GM10847 (cell line): ENCODE results near the gene SLFN5.

Experiments
- POLR2A ChIP-seq: IDR thresholded peaks from 2 replicates; pipeline ENCODE4 v1.6.1; 2011; ENCODE audit not compliant: insufficient read length; ENCODE audit errors: extremely low read depth

Gene SLFN5

DNA sequence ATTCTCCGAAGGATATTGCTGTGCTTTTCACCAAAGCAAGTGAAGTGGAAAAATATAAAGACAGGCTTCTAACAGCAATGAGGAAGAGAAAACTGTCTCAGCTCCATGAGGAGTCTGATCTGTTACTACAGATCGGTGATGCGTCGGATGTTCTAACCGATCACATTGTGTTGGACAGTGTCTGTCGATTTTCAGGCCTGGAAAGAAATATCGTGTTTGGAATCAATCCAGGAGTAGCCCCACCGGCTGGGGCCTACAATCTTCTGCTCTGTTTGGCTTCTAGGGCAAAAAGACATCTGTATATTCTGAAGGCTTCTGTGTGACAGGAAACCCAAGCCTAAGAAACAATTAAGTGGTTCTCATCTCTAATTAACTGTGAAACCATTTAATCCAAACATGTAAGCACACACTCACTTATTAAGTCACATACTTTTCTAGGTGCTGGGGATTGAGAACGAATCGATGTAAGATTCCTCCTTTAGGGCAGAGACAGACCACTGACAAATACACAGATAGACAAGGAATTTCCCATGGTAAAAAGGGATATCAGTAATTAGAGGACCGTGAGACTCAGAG lies 22.8 kb downstream of the SLFN5 start:
- no peak for TF ChIP-seq POLR2A

DNA sequence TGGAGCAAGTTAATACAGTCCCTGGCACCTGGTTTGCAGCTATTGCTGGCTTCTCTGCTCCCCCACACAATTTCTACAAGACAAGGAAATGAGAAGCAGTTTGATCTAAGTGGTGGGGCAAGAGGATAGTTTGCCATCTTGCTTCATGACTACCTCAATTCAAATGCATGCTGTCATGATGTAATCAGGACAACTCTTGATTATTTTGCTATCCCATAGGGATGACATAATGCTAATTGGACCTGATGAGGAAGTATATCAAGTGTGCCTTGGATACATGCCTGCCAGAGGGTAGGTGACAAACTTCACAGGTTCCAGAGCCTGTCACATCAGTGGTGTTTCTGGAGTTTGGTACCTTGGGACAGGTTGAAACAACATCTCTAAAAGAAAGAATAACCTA lies 40.9 kb downstream of the SLFN5 start:
- TF ChIP-seq POLR2A, result no peak

- TF ChIP-seq POLR2A, result no peak
Measured at GRCh38 chr17:35284955-35285354, 42.1 kb downstream of the SLFN5 start.

DNA sequence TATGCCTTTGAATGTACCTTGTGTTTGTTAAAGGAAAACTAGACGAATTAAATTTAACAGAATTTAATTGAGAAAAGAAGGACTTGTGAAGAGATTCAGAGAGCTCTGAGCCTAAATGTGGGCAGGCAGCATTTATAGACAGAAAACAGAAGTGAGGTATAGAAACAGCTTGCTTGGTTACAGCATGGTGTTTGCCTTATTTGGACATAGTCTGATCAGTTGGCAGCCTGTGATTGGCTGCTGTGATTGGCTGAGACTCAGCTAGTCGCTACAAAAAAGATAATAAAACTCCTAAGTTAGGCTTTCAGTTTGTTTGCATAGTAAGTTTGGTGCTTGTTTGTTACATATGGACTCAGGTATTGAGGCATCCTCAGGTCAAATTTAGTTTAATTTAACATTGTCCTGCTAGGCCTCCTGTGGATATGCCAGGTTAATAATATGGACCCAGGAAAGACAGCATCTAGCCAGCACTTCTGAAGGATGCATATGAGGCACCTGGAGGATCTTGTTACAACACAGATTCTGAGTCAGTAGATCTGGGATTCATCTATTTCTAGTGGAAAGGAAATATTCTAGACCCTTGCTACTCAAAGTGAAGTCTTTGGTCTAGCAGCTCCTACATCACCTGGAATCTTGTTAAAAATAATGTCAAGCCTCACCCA lies 43.4 kb downstream of the SLFN5 start:
- TF ChIP-seq POLR2A, result no peak

DNA sequence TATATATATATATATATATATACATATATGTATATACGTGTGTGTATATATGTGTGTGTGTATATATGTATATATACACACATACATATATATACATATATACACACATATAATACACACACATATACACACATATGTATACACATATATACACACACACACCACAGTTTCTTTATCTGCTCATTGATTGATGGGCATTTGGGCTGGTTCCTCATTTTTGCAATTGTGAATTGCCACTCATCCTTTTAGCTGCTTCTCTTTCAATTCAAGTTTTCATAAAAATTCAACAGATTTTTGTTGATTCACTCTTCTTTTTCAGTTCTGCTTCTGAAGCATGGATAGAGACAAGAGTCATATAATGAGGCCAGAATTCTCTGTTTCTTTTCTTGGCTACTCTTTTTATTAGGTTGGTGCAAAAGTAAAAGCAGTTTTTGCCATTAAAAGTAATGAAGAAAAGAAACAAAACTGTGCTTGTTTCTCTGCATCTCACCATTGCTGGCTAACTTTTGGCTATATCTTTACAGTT lies 44.5 kb downstream of the SLFN5 start:
- no peak for TF ChIP-seq POLR2A

DNA sequence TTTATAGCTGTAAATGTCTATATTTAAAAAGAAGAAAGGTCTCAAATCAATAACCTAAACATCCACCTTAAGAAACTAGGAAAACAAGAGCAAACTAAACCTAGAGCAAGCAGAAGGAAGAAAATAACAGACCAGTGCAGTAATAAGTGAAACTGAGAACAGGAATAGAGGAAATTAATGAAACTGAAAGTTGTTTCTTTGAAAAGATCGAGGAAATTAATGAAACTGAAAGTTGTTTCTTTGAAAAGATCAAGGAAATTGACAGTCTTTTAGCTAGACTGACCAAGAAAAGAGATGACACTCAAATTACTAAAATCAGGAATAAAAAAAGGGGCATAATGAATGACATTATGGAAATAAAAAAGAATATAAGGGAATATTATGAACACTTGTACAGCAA lies 46.4 kb downstream of the SLFN5 start:
- no peak for TF ChIP-seq POLR2A

DNA sequence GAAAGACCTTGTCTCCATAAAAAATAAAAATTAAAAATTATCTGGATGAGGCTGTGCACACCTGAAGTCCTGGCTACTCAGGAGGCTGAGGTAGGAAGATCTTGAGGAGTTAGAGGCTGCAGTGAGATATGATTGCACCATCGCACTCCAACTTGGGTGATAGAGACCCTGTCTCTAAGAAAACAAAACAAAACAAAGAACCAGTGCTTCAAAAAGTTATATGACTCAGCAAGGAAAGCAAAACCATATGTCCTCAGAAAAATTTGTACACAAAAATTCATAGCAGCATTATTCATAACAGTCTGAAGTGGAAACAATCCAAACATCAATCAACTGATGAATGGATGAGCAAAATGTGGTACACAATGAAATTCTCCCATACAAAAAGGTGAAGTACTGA lies 48.9 kb downstream of the SLFN5 start:
- no peak for TF ChIP-seq POLR2A

- TF ChIP-seq POLR2A, result no peak
Measured at GRCh38 chr17:35293151-35293847, 50.4 kb downstream of the SLFN5 start.

DNA sequence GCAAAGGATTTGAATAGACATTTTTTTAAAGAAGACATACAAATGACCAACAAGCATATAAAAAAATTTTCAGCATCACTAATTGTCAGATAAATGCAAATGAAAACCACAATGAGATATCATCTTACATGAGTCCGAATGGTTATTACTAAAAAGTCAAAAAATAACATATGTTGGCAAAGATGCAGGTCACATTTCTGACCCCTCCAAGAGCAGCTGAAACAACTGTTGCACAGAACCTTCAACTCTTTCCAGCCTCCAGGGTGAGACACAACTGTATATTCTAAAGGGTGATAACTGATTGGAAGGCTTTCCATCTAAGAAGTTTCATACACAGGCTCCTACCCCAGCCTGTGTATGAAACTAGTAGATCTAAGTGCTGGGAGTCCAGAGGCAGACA lies 51.9 kb downstream of the SLFN5 start:
- TF ChIP-seq POLR2A, result no peak

GRCh38 chr17:35295686-35296085 lies 52.8 kb downstream of the SLFN5 start:
- TF ChIP-seq POLR2A, result no peak

DNA sequence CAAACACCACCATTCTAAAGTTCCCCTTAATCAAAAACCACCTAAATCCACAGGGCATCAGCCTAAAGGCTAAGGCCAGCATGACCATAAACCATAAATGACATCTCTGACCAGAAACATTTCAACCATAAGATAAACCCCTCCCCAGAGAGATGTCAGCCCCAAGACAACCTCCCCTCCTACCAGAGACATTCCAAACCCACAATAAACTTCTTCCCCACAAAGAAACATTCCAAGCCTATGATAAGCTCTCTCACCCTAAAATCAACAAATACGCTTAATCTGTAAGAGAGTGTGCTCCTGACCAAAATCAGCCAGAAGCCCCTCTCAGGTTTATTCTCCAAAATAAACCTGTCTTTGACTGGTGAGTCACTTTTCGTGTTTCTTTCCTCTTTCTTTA lies 54.8 kb downstream of the SLFN5 start:
- TF ChIP-seq POLR2A, result no peak

DNA sequence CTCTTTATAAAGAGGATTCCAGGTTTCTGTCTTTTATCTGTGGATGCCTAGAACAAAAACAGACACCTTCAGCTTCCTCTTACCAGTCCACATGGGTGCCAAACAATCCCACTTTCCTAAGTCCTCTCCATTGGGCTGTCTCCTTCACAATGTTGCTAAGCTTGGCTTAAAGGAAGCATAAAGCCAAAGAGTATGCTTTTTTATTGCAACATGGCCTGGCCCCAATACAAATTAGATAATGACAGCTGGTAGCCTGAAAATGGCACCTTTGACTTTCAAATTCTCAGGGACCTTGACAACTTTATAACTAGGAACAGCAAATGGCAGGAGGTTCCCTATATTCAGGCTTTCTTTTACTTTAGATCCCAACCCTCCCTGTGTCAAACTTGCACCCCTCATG lies 55.8 kb downstream of the SLFN5 start:
- TF ChIP-seq POLR2A, result no peak

DNA sequence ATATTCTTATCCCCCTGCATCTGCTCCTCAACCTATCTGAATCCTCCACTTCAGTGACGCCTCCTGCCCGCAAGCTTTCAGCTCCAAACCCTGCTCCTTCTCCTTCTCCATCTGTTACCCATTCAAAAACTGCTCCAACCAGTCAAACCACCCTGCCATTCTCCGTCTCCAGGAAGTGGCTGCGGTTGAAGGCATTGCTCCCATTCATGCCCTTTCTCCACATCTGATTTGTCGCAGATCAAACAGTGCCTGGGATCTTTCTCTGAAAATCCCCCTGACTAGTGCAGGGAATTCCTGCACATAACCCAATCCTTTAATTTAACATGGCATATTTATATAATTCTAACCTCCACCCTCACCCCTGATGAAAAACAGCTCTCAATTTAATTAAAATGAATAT lies 56.3 kb downstream of the SLFN5 start:
- TF ChIP-seq POLR2A, result no peak

GRCh38 chr17:35312346-35312745 lies 69.5 kb downstream of the SLFN5 start:
- no peak for TF ChIP-seq POLR2A

DNA sequence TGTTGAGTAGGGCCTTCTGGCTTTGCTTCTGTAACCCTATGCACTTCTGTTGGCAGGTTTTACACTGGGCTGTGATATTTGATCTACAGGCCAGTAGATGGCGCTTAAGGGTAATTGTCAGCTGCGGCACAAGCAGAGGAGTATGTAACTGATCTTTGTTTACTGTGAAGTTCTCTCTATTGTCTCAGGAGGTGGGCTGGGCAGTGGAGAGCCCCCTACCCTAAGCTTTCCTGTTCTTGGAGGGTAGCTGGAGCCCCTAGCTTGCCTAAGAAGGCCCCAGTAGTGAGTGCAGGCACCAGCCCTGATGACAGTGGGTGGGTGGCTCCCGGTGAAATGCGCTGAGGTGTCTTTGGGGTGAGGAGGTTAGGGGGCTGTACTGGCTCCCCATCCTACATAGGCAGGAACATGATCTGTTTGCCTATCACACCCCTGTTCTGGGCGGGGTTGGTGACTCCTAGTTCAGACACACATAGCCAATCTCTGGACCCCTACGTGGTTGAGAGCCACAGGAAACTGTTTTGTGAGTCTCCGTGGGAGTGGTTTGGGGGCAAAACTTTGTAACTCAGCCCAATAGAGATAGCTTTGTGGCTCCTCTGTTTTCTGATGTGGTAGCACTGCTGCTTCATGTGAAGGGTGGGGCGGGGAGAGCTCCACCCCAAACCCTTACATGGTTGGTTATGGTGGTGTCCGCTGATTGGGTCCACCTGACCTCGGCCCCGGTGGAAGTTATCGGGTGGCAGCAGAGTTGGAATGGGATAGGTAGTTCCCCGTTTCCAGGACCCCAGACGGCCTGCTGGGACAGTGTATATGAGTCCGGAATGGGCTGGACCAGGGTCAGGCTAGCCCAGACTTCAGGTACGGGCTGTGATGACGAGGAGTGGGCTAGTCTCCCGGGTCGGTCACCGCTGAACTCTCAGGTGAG lies 70.2 kb downstream of the SLFN5 start:
- TF ChIP-seq POLR2A, result no peak
